KMS-11 (cell line): ENCODE data around the gene KIF14.

Experiments used
- H2AFZ ChIP-seq: fragments of 200-600 bp; sonication (generic); 2 replicates; pipeline ENCODE4 v1.6.1; 2016; ENCODE audit warnings: antibody characterized with exemption, mixed run types, low read depth
- H3K27ac ChIP-seq: fragments of 200-600 bp; sonication (generic); 2 replicates; pipeline ENCODE4 v1.6.1; 2016; ENCODE audit warnings: mild to moderate bottlenecking, mixed run types
- H3K27me3 ChIP-seq: fragments of 200-600 bp; sonication (generic); 2 replicates; pipeline ENCODE4 v1.6.1; 2017; ENCODE audit warnings: mild to moderate bottlenecking, low read depth, mixed run types, moderate library complexity; ENCODE audit not compliant: insufficient read depth
- H3K36me3 ChIP-seq: fragments of 200-600 bp; sonication (generic); 2 replicates; pipeline ENCODE4 v1.6.1; 2017; ENCODE audit warnings: mild to moderate bottlenecking, mixed run types; ENCODE audit not compliant: insufficient read depth
- H3K4me1 ChIP-seq: fragments of 200-600 bp; sonication (generic); 2 replicates; pipeline ENCODE4 v1.6.1; 2016; ENCODE audit warnings: mild to moderate bottlenecking, low read depth, mixed run types; ENCODE audit not compliant: poor library complexity, severe bottlenecking
- H3K4me2 ChIP-seq: fragments of 200-600 bp; sonication (generic); 2 replicates; pipeline ENCODE4 v1.7.0; 2016; ENCODE audit warnings: mild to moderate bottlenecking, mixed run types
- H3K4me3 ChIP-seq: fragments of 200-600 bp; sonication (generic); IDR thresholded peaks from 2 replicates; pipeline ENCODE4 v1.6.1; 2017; ENCODE audit warnings: low read depth, low read length, mixed read lengths; ENCODE audit not compliant: insufficient read depth
- H3K79me2 ChIP-seq: fragments of 200-600 bp; sonication (generic); 2 replicates; pipeline ENCODE4 v1.6.1; 2016; ENCODE audit warnings: low read depth, mixed run types; ENCODE audit not compliant: insufficient read depth
- H3K9ac ChIP-seq: fragments of 200-600 bp; sonication (generic); 2 replicates; pipeline ENCODE4 v1.6.1; 2016; ENCODE audit warnings: mild to moderate bottlenecking, mixed run types
- H4K20me1 ChIP-seq: fragments of 200-600 bp; sonication (generic); 2 replicates; pipeline ENCODE4 v1.6.1; 2016; ENCODE audit warnings: mild to moderate bottlenecking, mixed run types; ENCODE audit not compliant: insufficient read depth
- CTCF ChIP-seq: fragments of 200-600 bp; sonication (generic); conservative IDR thresholded peaks from 2 replicates; pipeline ENCODE4 v1.6.1; 2017; ENCODE audit warnings: low read depth, mild to moderate bottlenecking, antibody characterized with exemption, low read length, moderate library complexity, mixed read lengths

KIF14 gene

GRCh38 chr1:200640373-200640962 is 19.9 kb upstream of the KIF14 start:
- H2AFZ ChIP-seq: no peak overlapping the region
- H3K27me3 ChIP-seq: no peaks in the 10 kb centered on the region
- H4K20me1 ChIP-seq: no peaks in the 10 kb centered on the region
- TF ChIP-seq CTCF: no peak
- no peaks in the 10 kb centered on the region for H3K4me1 ChIP-seq
- no peak overlapping the region for H3K9ac ChIP-seq
- no peaks in the 10 kb centered on the region for H3K36me3 ChIP-seq
- H3K27ac ChIP-seq: no peak overlapping the region
- no peak overlapping the region for H3K4me3 ChIP-seq
- no peak overlapping the region for H3K4me2 ChIP-seq
- no peaks in the 10 kb centered on the region for H3K79me2 ChIP-seq

DNA sequence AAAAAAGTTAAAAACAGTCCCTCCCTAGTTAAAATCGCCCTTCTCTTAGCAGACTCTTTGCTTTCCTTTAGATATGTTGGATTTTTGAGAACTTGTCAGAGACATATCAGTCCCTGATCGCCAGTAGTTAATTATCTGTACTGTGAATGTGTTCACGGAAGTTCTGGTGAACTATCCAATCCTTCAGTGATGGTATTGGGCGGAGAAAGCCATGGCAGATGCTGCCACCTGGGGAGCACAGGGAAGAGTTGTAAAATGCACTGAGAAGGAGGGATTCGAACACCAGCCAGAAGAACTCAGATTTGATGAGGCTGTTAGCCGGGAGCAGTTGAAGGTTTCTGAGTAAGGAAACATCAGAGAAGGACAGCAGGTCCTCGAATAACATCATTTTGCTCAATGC is 17.5 kb upstream of the KIF14 start:
- Histone ChIP-seq H3K9ac (no peak overlapping the region), H3K27me3 (no peaks in the 10 kb centered on the region), H3K4me2 (no peak overlapping the region), H2AFZ (no peak overlapping the region), H3K36me3 (no peaks in the 10 kb centered on the region), H3K4me3 (no peak overlapping the region), H3K79me2 (no peaks in the 10 kb centered on the region), H4K20me1 (no peaks in the 10 kb centered on the region), H3K27ac (no peak overlapping the region), H3K4me1 (no peaks in the 10 kb centered on the region)
- no peak for TF ChIP-seq CTCF

DNA sequence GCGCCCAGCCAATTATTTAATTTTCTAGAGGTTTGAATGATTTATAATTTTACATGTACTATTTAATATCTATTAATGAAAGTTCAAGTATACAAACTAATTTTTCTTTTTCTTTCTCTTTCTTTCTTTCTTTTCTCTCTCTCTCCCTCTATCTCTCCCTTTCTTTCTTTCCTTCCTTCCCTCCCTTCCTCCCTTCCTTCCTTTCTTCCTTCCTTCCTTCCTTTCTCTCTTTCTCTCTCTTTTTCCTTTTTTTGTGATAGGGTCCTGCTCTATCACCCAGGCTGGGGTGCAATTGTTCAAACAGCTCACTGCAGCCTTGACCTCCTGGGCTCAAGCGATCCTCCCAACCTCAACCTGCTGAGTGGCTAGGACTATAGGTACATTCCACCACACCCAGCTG is 16.1 kb upstream of the KIF14 start:
- H3K4me3 ChIP-seq: no peak overlapping the region
- H4K20me1 ChIP-seq: no peaks in the 10 kb centered on the region
- no peaks in the 10 kb centered on the region for H3K79me2 ChIP-seq
- H3K4me1 ChIP-seq: no peaks in the 10 kb centered on the region
- H3K9ac ChIP-seq: no peak overlapping the region
- no peak overlapping the region for H3K27ac ChIP-seq
- no peaks in the 10 kb centered on the region for H3K27me3 ChIP-seq
- no peak for TF ChIP-seq CTCF
- H2AFZ ChIP-seq: no peak overlapping the region
- no peak overlapping the region for H3K4me2 ChIP-seq
- no peaks in the 10 kb centered on the region for H3K36me3 ChIP-seq

DNA sequence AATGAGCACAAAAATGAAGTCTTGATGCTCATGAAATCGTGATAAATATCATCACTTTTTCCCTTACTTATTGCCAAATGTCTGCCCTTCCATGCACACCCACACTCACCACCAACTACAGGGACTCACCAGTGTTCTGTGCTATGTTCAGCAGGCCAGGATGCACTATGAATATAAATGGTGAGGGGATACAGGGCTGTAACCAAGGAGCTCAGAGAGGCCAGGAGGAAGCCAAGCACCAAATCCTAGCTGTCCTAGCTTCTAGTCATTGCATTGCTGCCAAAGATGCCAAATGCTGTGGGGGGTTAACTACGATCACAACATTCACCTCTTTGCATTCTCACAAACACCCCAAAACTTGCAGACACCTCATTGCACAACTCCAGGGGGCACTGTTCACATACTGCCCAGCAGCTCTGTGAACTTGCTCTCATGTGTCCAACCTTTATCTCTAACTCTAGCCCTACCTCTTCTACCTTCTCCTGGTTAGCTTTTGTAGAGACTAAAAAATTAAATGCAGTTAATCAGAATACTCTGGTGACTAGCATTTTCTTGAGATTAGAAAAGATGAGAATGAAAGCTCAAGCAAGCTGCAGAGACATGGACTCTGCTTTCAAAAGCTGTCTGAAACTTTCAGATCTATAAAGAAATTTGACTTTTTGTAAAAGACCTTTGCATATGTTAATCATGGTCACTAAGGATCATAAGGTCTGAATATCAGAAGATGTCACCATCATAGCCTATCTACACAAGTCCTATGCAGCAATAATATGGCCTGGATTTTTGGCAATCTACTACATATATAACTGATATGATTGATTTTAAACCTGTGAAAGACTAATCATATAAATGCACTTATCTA is 13.9 kb upstream of the KIF14 start:
- Histone ChIP-seq H2AFZ (no peak overlapping the region), H3K27me3 (no peaks in the 10 kb centered on the region), H3K9ac (no peak overlapping the region), H4K20me1 (no peaks in the 10 kb centered on the region), H3K79me2 (no peaks in the 10 kb centered on the region), H3K4me2 (no peak overlapping the region), H3K27ac (no peak overlapping the region), H3K36me3 (no peaks in the 10 kb centered on the region), H3K4me1 (peaks cover 1% of the 10 kb centered on the region), H3K4me3 (no peak overlapping the region)
- peak; percentile 56 for TF ChIP-seq CTCF
